WTC11 (cell line): ENCODE data around the gene TMTC1. TPM values are rescaled to one million over a fixed set of nuclear protein-coding genes. Genes with fewer than 3 reads are reported as not detected.

Source experiments
- ATAC-seq: fragments of 200-7000 bp; cut with Tn5 transposase; 2 replicates; pipeline ENCODE4 v1.10.0; 2021; ENCODE audit warnings: mild to moderate bottlenecking, moderate library complexity
- CTCF ChIA-PET: fragments of 300-600 bp; sonication (Branson Sonifier 250); formaldehyde crosslinking; loops from one replicate; lab custom pipeline; 2021; ENCODE audit warnings: antibody characterized with exemption; lab: Charles Lee
- POLR2A ChIA-PET: fragments of 350-600 bp; sonication (Branson Sonifier 250); formaldehyde crosslinking; loops from one replicate; lab custom pipeline; 2021; ENCODE audit warnings: antibody characterized with exemption; lab: Charles Lee
- DNase-seq: peaks from one replicate; pipeline ENCODE4 v3.0.0; 2021; ENCODE audit warnings: low spot score
- H3K27ac Mint-ChIP-seq: 2 replicates; pipeline ENCODE4 v1.8.0; 2021; ENCODE audit warnings: mixed read lengths
- H3K27me3 Mint-ChIP-seq: 2 replicates; pipeline ENCODE4 v1.8.0; 2021; ENCODE audit warnings: low read depth, mild to moderate bottlenecking, moderate library complexity, mixed read lengths
- H3K36me3 Mint-ChIP-seq: 2 replicates; pipeline ENCODE4 v1.8.0; 2021; ENCODE audit warnings: mixed read lengths
- H3K4me1 Mint-ChIP-seq: 2 replicates; pipeline ENCODE4 v1.8.0; 2022; ENCODE audit warnings: mixed read lengths
- H3K4me3 Mint-ChIP-seq: 2 replicates; pipeline ENCODE4 v1.8.0; 2021; ENCODE audit warnings: mild to moderate bottlenecking, moderate library complexity, mixed read lengths
- H3K9me3 Mint-ChIP-seq: 2 replicates; pipeline ENCODE4 v1.8.0; 2021; ENCODE audit warnings: mixed read lengths
- ATF2 ChIP-seq: sonication (generic); formaldehyde crosslinking; IDR thresholded peaks from 2 replicates; pipeline ENCODE4 v1.8.1; 2022; ENCODE audit warnings: low read depth, missing genetic modification reagents, borderline replicate concordance
- CTCF ChIP-seq: fragments of 200-600 bp; IDR thresholded peaks from 2 replicates; pipeline ENCODE4 v1.8.0; 2022; ENCODE audit warnings: antibody characterized with exemption
- FOXK1 ChIP-seq: sonication (generic); formaldehyde crosslinking; IDR thresholded peaks from 2 replicates; pipeline ENCODE4 v1.8.0; 2022; ENCODE audit warnings: mild to moderate bottlenecking, moderate library complexity, missing genetic modification reagents
- HMGA2 ChIP-seq: fragments of 250-450 bp; sonication (Bioruptor Pico); IDR thresholded peaks from 2 replicates; pipeline ENCODE4 v1.4.0; 2021; ENCODE audit warnings: mild to moderate bottlenecking, moderate library complexity
- JUN ChIP-seq: sonication (generic); formaldehyde crosslinking; IDR thresholded peaks from 2 replicates; pipeline ENCODE4 v1.8.0; 2023; ENCODE audit warnings: mild to moderate bottlenecking, missing genetic modification reagents
- KAT7 ChIP-seq: sonication (generic); formaldehyde crosslinking; IDR thresholded peaks from 2 replicates; pipeline ENCODE4 v1.8.1; 2023; ENCODE audit warnings: missing genetic modification reagents, mild to moderate bottlenecking, borderline replicate concordance
- MLX ChIP-seq: sonication (generic); formaldehyde crosslinking; IDR thresholded peaks from 2 replicates; pipeline ENCODE4 v1.8.1; 2023; ENCODE audit warnings: mild to moderate bottlenecking, missing genetic modification reagents, moderate library complexity
- NFATC4 ChIP-seq: fragments of 250-450 bp; sonication (Bioruptor Pico); IDR thresholded peaks from 2 replicates; pipeline ENCODE4 v1.9.0; 2021; ENCODE audit warnings: mild to moderate bottlenecking
- OVOL2 ChIP-seq: fragments of 250-450 bp; sonication (Bioruptor Pico); IDR thresholded peaks from 2 replicates; pipeline ENCODE4 v1.9.0; 2021; ENCODE audit warnings: mild to moderate bottlenecking, borderline replicate concordance
- PRDM15 ChIP-seq: sonication (generic); formaldehyde crosslinking; IDR thresholded peaks from 2 replicates; pipeline ENCODE4 v1.8.0; 2022; ENCODE audit warnings: missing genetic modification reagents
- PRRX2 ChIP-seq: fragments of 250-450 bp; sonication (Bioruptor Pico); IDR thresholded peaks from 2 replicates; pipeline ENCODE4 v1.8.0; 2021; ENCODE audit warnings: mild to moderate bottlenecking
- USF1 ChIP-seq: sonication (generic); formaldehyde crosslinking; IDR thresholded peaks from 2 replicates; pipeline ENCODE4 v1.8.0; 2022; ENCODE audit warnings: mild to moderate bottlenecking, missing genetic modification reagents
- ZBTB43 ChIP-seq: sonication (generic); formaldehyde crosslinking; IDR thresholded peaks from 2 replicates; pipeline ENCODE4 v1.8.1; 2023; ENCODE audit warnings: mild to moderate bottlenecking, missing genetic modification reagents
- ZMAT4 ChIP-seq: fragments of 250-450 bp; sonication (Bioruptor Pico); IDR thresholded peaks from 2 replicates; pipeline ENCODE4 v1.9.0; 2021; ENCODE audit warnings: mild to moderate bottlenecking
- ZNF317 ChIP-seq: sonication (generic); formaldehyde crosslinking; IDR thresholded peaks from 2 replicates; pipeline ENCODE4 v1.8.1; 2023; ENCODE audit warnings: low read depth, mild to moderate bottlenecking, moderate library complexity, missing genetic modification reagents, borderline replicate concordance
- ZNF416 ChIP-seq: fragments of 250-450 bp; sonication (Bioruptor Pico); IDR thresholded peaks from 2 replicates; pipeline ENCODE4 v1.9.0; 2021; ENCODE audit warnings: mild to moderate bottlenecking, inconsistent platforms
- total RNA-seq: library from RNA; stranded (reverse); gene quantifications from 3 replicates; pipeline ENCODE4 v1.2.3, GENCODE V29; 2021

The TMTC1 gene
- total RNA-seq, 1 experiment from 2014 or later: 17.3 TPM

- Mint-ChIP-seq H3K9me3 (no peaks in the 10 kb centered on the region), H3K4me1 (peaks cover 22% of the 10 kb centered on the region), H3K4me3 (no peak overlapping the region), H3K36me3 (no peaks in the 10 kb centered on the region), H3K27me3 (peaks cover 7% of the 10 kb centered on the region; the same call in 1 of the 2 replicates), H3K27ac (no peak overlapping the region)
- ChIA-PET POLR2A (no interaction called here), CTCF (no interaction called here)
- DNase-seq: no peak
- ATAC-seq: no peak
- TF ChIP-seq JUN (CRISPR knock-in tag) (no peak), ZBTB43 (no peak), PRRX2 (CRISPR knock-in tag) (no peak), FOXK1 (CRISPR knock-in tag) (no peak), ZNF317 (CRISPR knock-in tag) (no peak), OVOL2 (CRISPR knock-in tag) (no peak), MLX (CRISPR knock-in tag) (no peak), NFATC4 (CRISPR knock-in tag) (no peak), PRDM15 (CRISPR knock-in tag) (no peak), ZNF416 (CRISPR knock-in tag) (no peak), USF1 (CRISPR knock-in tag) (no peak), CTCF (no peak), KAT7 (CRISPR knock-in tag) (no peak), HMGA2 (CRISPR knock-in tag) (no peak), ATF2 (CRISPR knock-in tag) (no peak), ZMAT4 (CRISPR knock-in tag) (no peak)
These were observed 57.4 kb downstream of the TMTC1 start for GRCh38 chr12:29726321-29726692.
